Erythroblast (primary cell): ENCODE results near the gene MRPL2.
A peak's percentile ranks its signal among the peaks of the same experiment; 100 is the strongest.

Source experiments
- GATA1 ChIP-seq: IDR thresholded peaks from 2 replicates; pipeline ENCODE4 v1.6.1; 2011; ENCODE audit warnings: low read depth, mild to moderate bottlenecking, control low read depth, low read length, moderate library complexity
- POLR2A ChIP-seq: IDR thresholded peaks from 2 replicates; pipeline ENCODE4 v1.6.1; 2011; ENCODE audit warnings: mild to moderate bottlenecking, low read length

DNA sequence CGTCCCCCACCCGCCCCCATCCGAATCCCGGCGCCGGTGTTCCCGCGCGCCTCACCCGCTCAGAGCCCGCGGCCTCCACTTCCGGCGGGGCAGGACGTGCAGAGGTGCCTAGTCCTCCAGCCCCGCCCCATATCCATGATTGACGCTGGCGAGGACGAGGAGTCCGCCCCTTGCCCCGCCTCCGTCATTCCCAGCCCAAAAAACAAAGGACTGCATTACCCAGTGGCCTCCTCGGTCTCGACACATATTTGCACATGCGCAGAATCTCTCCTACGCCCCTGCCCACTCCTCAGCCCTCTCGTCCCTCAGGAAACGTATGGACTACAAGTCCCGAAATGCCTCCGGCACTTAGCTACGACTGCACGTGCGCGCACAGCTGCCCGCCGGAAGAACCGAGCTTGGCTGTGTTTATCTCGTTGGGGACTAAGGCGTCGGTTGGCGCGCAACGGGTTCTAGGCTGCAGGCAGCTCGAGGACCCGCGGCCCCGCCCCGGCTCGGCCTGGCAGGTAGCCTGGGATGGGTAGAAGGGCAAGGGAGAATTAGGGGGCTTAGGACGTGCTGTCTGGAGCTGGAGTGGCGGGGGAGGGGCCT is 45.3 kb downstream of the MRPL2 start, which contains the start of the genes KLHDC3 and MEA1:
- TF ChIP-seq POLR2A, result peak; percentile 74
- TF ChIP-seq GATA1, result no peak
